Stimulated activated CD4-positive, alpha-beta T cell treated with anti-CD3 and anti-CD28 coated beads, Interleukin-1b, Interleukin-23, amount 100 ng/mL, for 1 hour (primary cell): Measurements from ENCODE around the gene EIF4G1.

Experiments used
- DNase-seq, 2 donors: peaks; one replicate each; pipeline ENCODE4 v3.0.0-alpha.2; 2020; ENCODE audit warnings: low read depth in 2 of 2

EIF4G1 gene

DNA sequence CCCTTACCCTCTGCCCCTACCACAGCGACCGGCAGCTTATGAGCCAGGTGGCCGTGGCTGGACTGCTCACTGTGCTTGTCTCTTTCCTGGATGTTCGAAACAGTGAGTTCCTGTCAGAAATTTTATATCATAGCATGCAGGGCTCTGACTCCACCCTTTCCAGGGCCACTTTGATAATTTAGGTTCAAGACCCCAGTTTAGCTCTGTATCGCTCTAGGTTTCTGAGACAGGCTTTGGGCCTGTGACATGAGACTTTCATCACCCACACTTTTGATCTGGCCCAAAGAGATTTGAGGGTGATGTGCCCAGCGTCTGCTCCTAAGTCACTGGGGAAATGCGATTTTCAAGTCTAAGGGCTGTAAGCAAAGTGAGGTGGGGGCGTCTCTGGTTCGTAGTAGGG, 6.5 kb upstream of the EIF4G1 start:
- DNase-seq, result no peak

DNA sequence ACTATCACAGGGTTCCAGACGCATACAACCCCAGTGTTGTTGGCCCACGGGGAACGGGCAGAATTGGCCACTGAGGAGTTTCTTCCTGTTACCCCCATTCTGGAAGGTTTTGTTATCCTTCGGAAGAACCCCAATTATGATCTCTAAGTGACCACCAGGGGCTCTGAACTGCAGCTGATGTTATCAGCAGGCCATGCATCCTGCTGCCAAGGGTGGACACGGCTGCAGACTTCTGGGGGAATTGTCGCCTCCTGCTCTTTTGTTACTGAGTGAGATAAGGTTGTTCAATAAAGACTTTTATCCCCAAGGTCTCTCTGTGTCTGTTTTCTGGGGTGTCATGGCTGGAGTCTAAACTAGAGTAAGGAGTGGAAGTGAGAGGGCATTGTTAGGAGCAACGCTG, 5.7 kb upstream of the EIF4G1 start:
- no peak for DNase-seq

- no peak for DNase-seq
These were observed 2.8 kb upstream of the EIF4G1 start for GRCh38 chr3:184311633-184312032.

DNA sequence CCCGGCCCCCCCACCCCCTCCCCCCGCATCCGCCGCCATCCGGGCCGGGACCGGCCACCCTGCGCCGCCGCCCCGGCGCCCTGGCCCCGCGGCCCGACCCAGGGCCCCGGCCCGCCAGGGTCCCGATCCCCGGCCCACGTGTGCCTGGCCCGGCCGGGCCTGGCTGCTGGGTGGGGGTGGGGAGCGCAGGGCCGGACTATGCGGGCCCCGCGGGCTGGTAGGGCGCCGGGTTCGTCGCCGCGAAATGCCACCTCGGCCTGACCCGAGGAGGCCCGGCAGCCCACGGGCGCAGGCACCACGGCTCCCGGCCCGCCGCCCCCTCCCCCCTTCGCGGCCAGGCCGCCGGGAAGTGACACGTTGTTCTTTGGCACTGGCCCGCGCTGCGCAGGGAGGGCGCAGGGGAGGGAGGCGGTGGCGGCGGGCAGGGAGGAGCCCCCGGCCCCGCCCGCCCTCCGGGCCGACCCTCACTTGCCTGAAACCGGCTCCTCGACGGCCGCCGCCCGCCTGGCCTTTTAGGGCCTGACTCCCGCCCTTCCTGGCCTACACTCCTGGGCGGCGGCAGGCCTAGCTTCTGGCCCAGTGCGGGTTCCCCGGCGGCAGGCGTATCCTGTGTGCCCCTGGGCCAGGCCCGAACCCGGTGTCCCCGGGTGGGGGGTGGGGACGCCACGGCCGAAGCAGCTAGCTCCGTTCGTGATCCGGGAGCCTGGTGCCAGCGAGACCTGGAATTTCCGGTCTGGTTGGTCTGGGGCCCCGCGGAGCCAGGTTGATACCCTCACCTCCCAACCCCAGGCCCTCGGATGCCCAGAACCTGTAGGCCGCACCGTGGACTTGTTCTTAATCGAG, 515 bp downstream of the EIF4G1 start:
- DNase-seq, result peak in 1 of 2 donors; percentile 39

DNA sequence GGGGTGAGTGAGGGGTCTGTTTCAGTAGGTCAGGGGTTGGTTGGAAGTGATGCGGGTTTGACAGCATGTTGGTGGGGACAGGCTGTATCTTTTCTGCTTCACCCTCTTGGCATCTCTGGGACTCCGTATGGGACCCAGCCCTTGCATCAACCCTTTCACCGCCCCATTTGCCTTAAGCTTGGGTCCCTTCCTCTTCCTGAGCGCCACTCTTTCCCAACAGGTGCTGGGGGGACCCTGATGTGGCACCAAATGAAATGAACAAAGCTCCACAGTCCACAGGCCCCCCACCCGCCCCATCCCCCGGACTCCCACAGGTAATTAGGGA, 1.1 kb downstream of the EIF4G1 start:
- no peak for DNase-seq

DNA sequence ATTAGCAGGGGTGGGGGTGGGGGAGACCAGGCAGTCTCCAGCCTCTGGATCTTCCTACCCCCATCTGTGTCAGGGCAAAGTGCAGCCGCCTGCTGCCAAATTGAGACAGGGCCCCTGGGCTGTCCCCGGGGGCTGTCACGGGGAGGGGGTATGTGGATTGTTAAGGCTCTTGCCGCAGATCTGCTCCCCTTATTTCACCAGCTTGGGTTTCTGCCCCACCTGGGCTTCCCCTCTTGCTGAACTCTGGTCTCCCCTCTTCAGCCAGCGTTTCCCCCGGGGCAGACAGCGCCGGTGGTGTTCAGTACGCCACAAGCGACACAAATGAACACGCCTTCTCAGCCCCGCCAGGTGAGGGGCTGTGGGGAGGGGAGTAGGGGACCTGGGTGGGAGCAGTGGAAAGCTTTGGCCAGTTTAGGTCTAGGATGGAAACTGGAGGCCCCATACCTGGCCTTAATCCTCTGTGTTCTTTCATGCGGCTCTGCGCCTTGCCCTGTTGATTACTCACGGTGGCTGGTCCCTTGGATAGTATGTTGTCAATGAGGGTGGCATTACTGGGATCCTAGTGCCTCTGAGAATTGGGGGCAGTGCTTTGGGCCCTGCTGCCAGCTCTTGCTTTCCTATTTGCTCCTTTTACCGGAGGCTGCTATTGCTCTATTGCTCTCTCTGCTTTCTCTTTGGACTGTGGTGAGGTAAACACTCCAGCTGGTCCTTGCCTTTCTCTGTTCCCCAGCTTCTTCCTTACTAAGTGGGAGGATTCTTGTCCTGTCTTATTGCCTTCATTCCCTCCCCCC, 1.7 kb downstream of the EIF4G1 start:
- no peak for DNase-seq

DNA sequence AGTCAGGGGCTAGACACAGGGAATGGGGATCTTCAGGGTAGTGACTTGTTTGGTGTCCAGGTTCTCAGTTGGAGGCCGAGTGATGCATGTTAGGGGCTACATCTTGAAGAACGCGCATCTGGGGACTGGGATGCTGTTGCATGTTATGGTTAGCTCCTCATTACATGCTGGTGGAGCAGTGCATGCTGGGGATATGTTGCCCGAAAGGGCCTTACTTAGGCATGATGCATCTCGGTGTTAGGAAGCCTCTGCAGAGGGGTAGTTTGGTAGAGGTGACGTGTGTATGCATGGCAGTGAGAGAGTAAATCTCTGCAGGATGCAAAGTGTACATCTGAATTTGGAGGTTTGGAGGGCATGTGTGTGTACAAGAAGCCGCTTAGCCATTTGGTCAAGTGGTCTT, 2.4 kb downstream of the EIF4G1 start:
- DNase-seq, result no peak

DNA sequence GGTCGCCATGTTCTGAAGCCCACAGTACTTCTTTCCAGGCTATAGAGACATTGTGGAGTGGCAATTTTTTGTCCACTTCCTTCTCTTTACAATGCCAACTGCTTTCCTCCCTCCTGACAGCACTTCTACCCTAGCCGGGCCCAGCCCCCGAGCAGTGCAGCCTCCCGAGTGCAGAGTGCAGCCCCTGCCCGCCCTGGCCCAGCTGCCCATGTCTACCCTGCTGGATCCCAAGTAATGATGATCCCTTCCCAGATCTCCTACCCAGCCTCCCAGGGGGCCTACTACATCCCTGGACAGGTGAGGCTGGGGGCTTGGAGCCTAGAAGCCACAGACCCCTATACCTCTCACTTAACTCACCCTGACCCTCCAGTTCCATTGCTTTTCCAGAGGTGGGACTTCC, 2.8 kb downstream of the EIF4G1 start:
- no peak for DNase-seq

GRCh38 chr3:184320104-184320445, 5.7 kb downstream of the EIF4G1 start:
- no peak for DNase-seq

DNA sequence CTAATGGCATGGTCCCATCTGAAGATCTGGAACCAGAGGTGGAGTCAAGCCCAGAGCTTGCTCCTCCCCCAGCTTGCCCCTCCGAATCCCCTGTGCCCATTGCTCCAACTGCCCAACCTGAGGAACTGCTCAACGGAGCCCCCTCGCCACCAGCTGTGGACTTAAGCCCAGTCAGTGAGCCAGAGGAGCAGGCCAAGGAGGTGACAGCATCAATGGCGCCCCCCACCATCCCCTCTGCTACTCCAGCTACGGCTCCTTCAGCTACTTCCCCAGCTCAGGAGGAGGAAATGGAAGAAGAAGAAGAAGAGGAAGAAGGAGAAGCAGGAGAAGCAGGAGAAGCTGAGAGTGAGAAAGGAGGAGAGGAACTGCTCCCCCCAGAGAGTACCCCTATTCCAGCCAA, 7.3 kb downstream of the EIF4G1 start:
- DNase-seq, result no peak

GRCh38 chr3:184322731-184323487, 8.5 kb downstream of the EIF4G1 start:
- DNase-seq, result no peak

GRCh38 chr3:184323696-184324095, 9.3 kb downstream of the EIF4G1 start:
- DNase-seq, result no peak

DNA sequence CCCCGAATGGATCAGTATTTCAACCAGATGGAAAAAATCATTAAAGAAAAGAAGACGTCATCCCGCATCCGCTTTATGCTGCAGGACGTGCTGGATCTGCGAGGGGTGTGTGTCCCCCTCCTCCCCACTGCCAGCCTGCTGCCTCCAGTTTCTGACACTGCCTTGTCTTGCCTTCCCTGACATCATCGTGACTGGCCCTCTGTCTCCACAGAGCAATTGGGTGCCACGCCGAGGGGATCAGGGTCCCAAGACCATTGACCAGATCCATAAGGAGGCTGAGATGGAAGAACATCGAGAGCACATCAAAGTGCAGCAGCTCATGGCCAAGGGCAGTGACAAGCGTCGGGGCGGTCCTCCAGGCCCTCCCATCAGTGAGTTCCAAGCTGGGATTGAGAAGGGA, 10.9 kb downstream of the EIF4G1 start:
- no peak for DNase-seq

DNA sequence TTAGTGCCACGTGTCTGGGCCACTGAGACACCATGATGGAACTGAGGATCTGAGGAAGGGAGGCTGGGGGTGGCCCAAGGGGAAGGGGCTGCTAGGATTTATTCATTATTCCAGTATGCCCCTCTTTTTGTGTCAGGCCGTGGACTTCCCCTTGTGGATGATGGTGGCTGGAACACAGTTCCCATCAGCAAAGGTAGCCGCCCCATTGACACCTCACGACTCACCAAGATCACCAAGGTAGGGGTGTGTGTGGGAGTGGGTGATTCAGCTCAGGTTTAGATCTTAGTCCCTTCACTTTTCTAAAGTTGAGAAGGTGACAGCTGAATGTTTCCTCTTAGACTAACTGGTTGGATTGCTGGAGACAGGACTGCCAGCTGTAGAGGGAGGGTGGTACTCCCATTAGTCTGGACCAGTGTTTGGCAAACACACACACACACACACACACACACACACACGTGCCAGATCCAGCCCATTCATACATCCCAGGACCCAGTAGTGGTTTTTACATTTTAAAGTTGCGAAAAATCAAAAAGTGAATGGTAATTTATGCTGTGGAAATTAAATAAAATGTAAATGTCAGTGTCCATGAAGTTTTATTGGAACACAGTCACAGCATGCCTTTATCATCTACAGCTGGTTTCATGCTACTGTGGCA, 11.4 kb downstream of the EIF4G1 start:
- DNase-seq, result peak in 1 of 2 donors; percentile 26

DNA sequence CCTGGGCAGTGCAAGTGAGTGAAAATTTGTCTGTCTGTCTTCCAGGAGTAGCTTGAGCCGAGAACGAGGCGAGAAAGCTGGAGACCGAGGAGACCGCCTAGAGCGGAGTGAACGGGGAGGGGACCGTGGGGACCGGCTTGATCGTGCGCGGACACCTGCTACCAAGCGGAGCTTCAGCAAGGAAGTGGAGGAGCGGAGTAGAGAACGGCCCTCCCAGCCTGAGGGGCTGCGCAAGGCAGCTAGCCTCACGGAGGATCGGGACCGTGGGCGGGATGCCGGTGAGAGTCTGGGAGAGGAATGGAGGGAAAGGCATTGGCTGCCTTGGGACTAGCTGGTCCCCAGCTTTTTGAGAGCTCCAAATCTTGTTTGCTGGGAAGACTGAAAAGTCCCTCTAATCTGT, 12.8 kb downstream of the EIF4G1 start:
- DNase-seq, result no peak

GRCh38 chr3:184328516-184328915, 14.1 kb downstream of the EIF4G1 start:
- DNase-seq, result no peak

- no peak for DNase-seq
These were observed 18.1 kb downstream of the EIF4G1 start for GRCh38 chr3:184332370-184333090.

GRCh38 chr3:184333190-184333589, 18.8 kb downstream of the EIF4G1 start:
- no peak for DNase-seq

DNA sequence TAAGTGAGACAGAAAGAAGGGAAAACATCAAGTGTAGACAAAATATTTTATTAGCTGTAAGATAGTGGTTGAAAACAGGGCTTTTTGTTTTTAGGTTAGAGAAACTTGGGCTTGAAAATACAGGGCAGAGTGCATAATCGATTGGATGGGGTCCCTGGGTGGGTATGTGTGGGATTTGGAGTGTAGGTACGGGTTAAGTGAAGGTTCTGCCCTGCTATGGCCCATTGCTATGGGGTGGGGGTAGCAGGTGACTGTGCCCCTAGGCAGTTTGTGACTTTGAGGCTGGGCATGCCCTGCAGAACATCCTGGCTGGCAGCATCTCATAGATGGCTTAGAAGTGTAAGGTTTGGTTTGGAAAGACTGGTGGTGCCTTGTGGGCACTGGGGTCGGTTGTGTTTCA, 19.3 kb downstream of the EIF4G1 start:
- no peak for DNase-seq

- no peak for DNase-seq
These were observed 20.2 kb downstream of the EIF4G1 start for GRCh38 chr3:184334470-184335158.

DNA sequence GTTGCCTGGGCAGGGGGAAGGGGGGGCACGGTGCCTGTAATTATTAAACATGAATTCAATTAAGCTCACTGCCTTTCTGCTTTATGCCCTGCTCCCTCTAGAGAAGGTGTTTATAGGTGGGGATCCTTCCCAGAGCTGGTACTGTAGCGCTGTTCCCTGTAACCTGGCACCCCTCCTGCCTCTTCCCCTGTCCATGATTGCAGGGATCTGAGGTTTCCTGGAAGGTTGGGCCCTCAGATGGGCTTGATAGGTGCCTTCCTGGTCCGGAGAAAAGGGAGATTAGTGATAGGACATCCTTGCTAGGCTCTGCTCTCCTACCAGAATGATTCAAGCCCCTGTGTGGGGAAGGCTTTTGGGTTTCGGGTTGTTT, 20.9 kb downstream of the EIF4G1 start:
- no peak for DNase-seq
